DMS153 (cell line): ENCODE results near the gene AP1S2.
"Not testable (repeated sequence)": the region's sequence is repeated elsewhere in the genome, so short reads cannot be mapped to it uniquely, and the experiment has no call there.

Experiments
- DNase-seq: peaks from one replicate; lab custom pipeline; 2025; lab: John Stamatoyannopoulos, UW

AP1S2 gene

GRCh38 chrX:15854712-15855567 is at the start of gene AP1S2:
TSS of gene AP1S2 (minus strand) at chrX:15854813. CDS start at chrX:15852524, 2,289 bp downstream.
- peak; percentile 93 for DNase-seq

DNA sequence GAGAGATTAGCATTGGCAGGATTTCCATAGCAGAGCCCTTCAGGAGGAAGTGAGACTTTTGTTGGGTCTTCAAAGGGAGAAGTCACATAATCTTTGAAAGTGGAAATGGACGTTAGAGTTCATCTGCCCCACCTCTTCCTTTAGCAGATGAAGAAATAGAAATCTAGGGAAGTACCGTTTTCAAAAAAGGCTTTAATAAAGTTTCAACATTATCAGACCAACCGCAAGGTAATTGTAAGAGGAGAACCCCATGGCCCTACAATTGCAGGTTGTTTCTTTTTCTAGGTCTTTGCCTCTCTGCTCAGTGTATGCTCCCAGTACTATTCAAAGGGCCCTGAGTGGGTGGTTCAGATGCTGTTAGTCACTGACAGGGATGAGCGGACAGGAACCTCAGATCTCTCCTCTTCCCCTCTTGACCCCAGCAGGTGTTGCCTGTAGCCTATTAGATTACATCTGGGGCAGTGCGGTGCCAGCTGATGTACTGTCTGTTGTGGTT is 48.6 kb upstream of the AP1S2 start:
- no peak for DNase-seq

- no peak for DNase-seq
Measured at GRCh38 chrX:15895334-15895733, 40.7 kb upstream of the AP1S2 start.

GRCh38 chrX:15894724-15895123 is 40.1 kb upstream of the AP1S2 start:
- no peak for DNase-seq

DNA sequence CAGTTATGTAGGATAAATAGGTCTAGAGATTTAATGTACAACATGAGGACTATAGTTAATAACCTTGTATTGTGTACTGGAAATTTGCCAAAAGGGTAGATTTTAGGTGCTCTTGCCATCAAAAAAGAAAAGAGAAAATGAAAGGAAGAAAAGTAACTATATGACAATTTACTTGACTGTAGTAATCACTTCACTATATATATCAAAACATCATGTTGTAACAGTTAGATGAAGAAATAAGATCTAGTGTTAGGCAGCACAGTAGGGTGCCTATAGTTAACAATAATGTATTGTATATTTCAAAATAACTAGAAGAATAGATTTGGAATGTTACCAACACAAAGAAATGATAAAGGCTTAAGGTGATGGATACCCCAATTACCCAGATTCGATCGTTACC is 35.9 kb upstream of the AP1S2 start:
- no peak for DNase-seq

DNA sequence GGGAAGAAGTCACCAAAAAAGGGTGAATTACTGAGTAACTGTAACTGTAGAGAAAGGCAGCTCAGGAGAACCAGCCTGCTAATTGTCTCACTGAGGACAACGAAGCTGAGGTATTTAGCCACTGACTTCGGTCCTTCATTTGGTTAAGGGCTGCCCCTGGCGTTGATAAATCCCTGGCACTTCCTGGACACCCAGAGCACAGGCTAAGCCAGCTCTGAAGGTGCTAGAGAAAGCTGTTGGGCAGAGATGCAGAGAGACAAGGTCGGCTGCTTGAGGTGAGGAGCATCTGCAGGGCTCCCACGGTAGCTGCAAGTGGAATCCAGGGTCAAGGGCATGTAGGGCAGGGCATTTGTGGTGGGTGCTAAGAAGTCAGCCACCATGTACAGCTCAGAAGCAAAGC is 33.4 kb upstream of the AP1S2 start:
- DNase-seq: no peak

GRCh38 chrX:15883540-15883863 is 28.9 kb upstream of the AP1S2 start:
- DNase-seq: no peak

GRCh38 chrX:15882704-15883539 is 28.3 kb upstream of the AP1S2 start:
- no peak for DNase-seq

DNA sequence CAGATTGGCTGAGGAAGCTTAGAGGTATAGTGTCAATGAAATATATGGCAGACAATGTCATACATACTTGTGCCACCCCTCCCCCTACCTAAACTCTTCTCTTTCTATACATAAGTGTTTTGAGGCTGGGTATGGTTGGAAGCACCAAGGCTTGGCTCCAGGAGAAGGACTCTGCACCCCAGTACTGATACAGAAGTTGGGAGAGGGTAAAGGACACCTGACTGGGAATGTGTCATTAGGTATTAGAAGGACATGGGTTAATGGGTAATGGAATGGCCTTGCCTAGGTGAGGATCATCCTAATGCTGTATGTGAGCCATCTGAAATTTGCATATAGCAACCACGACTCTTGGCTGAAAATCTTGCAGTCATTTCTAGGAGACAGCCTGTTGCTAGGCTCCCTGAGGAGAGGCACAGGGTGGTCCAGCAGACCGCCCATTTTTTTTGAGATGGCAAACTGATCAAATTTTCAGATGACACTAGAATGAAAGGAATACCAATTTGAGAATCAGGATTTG is 26.8 kb upstream of the AP1S2 start:
- no peak for DNase-seq

DNA sequence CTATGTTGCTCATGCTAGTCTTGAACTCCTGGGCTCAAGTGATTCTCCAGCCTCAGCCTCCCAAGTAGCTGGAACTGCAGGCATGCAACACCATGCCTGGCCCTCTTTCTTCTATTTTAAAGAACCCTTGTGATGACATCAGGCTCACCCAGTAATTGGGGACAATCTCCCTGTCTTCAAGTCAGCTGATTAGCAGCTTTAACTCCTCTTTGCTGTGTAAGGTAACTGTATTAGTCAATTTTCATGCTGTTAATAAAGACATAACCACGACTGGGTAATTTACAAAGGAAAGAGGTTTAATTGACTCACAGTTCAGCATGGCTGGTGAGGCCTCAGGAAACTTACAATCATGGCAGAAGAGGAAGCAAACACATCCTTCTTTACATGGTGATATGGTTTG is 23.3 kb upstream of the AP1S2 start:
- DNase-seq: not testable (repeated sequence)

GRCh38 chrX:15877380-15877779 is 22.8 kb upstream of the AP1S2 start:
- no peak for DNase-seq

DNA sequence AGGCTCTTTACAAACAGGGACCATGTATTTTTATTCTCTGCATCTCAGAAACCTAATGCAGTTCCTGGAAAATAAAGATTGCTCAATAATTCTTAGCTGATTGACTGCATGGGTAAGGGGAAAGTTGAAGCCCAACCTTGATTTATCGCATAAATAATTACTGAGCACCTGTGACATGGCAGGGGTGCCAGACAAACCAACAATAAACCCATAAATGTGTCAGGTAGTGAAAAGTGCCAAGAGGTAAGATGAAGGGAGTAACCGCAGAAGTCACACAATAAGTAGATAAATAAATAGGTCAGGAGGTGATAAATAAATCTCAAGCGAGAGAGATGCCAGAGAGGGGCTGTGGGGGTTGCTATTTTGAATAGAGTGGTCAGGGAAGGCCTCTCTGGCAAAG is 20.1 kb upstream of the AP1S2 start:
- peak; percentile 44 for DNase-seq

DNA sequence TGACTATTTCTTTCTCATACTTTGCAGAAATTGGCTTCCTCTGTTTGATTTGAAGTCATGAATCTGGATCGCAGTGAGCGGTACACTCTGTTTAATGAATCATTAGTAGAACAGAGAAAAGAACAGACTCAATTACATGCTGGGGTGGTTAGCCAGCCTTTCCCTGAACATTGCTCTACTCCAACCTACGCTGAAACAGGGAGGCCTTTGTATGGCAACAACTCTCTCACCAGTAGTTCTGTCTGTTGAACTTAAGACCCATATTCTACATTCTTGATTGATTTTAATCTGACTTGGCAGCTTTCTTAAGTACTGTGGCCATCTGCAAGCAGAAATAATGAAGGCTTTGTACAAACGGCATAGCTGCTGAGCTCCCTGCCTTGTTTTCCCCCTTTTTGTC is 19.0 kb upstream of the AP1S2 start:
- no peak for DNase-seq

GRCh38 chrX:15870310-15870709 is 15.7 kb upstream of the AP1S2 start:
- DNase-seq: no peak

GRCh38 chrX:15869695-15870094 is 15.1 kb upstream of the AP1S2 start:
- no peak for DNase-seq

DNA sequence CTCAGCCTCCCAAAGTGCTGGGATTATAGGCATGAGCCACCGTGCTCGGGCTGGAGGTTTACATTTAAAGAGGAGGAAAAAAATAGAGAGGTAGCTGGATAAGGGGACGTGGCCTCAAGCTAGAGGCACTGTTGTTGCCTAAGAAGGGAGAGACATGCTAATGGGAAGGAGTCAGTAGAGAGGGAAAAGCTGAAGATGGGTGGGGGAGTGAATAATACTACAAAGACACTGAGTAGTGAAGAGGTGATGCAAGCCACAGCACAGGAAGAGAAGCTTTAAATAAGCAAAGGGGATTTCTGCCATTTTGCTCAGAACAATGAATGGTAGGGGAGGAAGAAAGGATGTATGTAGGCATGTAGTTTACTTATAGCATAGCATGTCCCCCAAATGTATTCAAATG is 11.5 kb upstream of the AP1S2 start:
- no peak for DNase-seq

DNA sequence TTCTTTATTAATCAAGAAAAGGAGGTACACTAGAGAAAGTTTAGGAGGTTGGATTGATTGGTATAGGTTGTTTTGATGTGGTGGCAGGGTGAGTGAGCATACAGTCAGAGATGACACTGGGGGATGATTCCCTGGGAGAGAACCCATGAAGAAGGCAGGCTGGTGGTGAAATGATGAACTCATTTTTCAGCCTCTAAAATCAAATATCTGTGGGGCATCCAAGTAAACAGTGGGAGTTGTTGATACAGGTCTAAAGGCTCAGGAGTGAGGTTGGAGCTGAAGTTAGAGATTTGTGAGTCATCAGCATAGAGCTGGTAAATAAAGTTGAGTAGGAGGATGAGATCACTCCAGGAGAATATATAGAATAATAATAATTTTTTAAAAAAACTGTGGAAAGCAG is 10.0 kb upstream of the AP1S2 start:
- no peak for DNase-seq

- DNase-seq: no peak
Measured at GRCh38 chrX:15864023-15864422, 9.4 kb upstream of the AP1S2 start.

DNA sequence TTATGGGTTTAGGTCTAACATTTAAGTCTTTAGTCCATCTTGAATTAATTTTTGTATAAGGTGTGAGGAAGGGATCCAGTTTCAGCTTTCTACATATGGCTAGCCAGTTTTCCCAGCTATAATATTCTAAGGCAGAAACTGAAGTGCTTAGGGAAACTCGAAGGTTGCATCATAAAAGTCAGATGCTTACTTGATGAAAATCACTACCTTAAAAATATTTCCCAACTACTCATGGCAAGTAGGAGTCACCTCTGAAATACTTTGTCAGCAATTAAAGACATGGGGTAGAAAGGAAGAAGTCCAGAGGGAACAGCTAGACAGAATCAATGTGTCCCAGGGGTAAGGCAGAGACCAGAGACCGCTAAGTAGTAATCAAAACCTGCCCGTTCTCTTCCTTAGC is 6.3 kb upstream of the AP1S2 start:
- DNase-seq: no peak

DNA sequence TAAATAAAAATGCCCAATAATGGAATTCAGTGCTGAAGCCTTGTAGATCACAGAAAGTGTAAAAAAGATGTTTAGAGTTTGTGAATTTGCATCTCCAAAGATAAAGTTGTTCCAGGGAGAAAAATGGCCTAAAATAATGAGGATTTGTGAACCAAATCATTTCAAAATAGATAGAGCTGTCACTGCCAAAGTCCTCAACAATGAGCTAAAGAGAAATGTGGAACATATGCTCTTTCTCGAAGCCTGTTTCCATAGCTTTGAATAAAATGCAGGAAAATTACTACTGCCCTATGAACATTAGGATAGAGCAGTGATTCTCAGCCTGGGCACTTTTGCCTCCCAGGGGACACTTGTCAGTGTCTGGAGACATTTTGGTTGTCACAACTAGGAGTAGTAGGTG is 3.4 kb upstream of the AP1S2 start:
- no peak for DNase-seq

GRCh38 chrX:15856636-15857035 is 2.0 kb upstream of the AP1S2 start:
- no peak for DNase-seq

GRCh38 chrX:15856222-15856587 is 1.6 kb upstream of the AP1S2 start:
- no peak for DNase-seq
